ENCODE data around the gene P2RX3.
A peak's percentile ranks its signal among the peaks of the same experiment; 100 is the strongest.
"Not testable (repeated sequence)": the region's sequence is repeated elsewhere in the genome, so short reads cannot be mapped to it uniquely, and the experiment has no call there.

P2RX3 gene

GRCh38 chr11:57403003-57403801 lies 65.0 kb downstream of the P2RX3 start:
- DNase-seq, result not testable (repeated sequence)

- DNase-seq, result no peak
Measured at GRCh38 chr11:57403802-57404147, 65.6 kb downstream of the P2RX3 start.

GRCh38 chr11:57405271-57405860 lies 67.2 kb downstream of the P2RX3 start:
- no peak for DNase-seq

GRCh38 chr11:57406337-57406904 lies 68.3 kb downstream of the P2RX3 start:
- peak; percentile 68 for DNase-seq

- no peak for DNase-seq
Measured at GRCh38 chr11:57407010-57407920, 69.1 kb downstream of the P2RX3 start.

GRCh38 chr11:57407941-57408475 lies 69.9 kb downstream of the P2RX3 start:
- no peak for DNase-seq

- DNase-seq, result no peak
Measured at GRCh38 chr11:57408771-57409170, 70.6 kb downstream of the P2RX3 start.

GRCh38 chr11:57409321-57410100 lies 71.4 kb downstream of the P2RX3 start:
- DNase-seq, result no peak

- no peak for DNase-seq
Measured at GRCh38 chr11:57410287-57410686, 72.1 kb downstream of the P2RX3 start.

GRCh38 chr11:57413681-57414080 lies 75.5 kb downstream of the P2RX3 start:
- no peak for DNase-seq

- no peak for DNase-seq
Measured at GRCh38 chr11:57414612-57415212, 76.6 kb downstream of the P2RX3 start.

GRCh38 chr11:57416436-57416835 lies 78.3 kb downstream of the P2RX3 start:
- no peak for DNase-seq

- DNase-seq, result no peak
Measured at GRCh38 chr11:57417056-57417455, 78.9 kb downstream of the P2RX3 start.

GRCh38 chr11:57418131-57418530 lies 80.0 kb downstream of the P2RX3 start:
- DNase-seq, result no peak

- DNase-seq, result no peak
Measured at GRCh38 chr11:57419146-57419545, 81.0 kb downstream of the P2RX3 start.

- DNase-seq, result no peak
Measured at GRCh38 chr11:57421066-57421465, 82.9 kb downstream of the P2RX3 start.

- DNase-seq, result no peak
Measured at GRCh38 chr11:57421805-57422204, 83.7 kb downstream of the P2RX3 start.
